ENCODE measurements around the gene HNRNPAB.
"Not testable (repeated sequence)": the region's sequence is repeated elsewhere in the genome, so short reads cannot be mapped to it uniquely, and the experiment has no call there.

HNRNPAB gene

GRCh38 chr5:178198151-178198550 is 6.2 kb upstream of the HNRNPAB start:
- DNase-seq = not testable (repeated sequence)

DNA sequence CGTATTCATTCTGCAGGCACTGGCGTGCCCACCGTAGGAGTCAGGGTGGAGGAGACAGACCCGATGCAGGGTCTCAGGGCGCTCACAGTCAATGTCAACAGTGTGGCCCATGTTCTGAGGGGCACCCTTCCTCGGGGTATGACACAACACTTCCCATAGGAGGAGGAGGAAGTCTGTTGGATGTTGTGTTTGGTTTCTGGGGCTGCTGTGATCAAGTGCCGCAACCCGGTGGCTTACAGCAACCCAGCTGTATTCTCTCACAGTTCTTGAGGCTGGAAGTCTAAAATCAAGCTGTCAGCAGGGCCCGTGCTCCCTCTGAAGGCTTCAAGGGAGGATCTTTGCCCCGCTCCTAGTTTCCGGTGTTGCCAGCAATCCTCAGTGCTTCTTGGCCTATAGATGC is 5.6 kb upstream of the HNRNPAB start:
- DNase-seq = no peak

DNA sequence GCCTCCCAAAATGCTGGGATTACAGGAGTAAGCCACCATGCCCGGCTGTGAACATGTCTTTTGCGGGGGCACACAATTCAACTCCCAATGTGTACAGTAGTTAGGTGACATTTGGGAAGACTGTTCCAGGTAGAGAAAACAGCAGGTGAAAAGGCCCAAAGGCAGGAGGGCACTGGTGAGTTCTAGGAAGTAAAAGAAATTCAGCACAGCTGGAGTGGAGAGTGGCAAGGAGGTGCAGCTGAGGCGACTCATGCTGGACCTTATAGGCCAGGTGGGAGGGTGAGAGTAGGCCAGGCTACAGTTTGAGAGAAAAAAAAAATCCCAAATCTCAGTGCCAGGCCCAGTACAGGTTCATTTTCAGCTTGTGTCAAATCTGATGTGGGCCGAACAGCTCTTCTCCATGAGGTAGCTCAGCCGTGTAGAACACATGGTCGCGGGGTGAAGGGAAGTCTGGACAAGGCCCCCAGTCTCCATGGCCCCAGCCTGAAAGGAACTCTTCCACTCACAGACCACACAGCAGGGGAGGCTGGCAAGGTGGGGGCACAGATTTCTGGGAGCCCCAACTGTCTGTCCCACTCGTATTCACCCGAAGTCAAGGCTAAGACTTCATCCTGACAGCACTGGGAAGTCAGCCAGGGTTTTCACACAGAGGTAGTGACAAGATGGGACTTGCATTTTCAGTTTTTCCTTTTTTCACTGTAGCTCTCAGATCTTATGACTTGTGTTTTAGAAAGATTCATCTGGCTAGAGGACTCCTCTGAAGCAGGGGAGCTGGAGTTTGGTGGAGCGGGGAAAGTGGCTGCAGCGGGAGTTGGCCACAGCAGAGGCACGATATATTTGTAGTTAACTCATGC is 4.5 kb upstream of the HNRNPAB start:
- DNase-seq = no peak

DNA sequence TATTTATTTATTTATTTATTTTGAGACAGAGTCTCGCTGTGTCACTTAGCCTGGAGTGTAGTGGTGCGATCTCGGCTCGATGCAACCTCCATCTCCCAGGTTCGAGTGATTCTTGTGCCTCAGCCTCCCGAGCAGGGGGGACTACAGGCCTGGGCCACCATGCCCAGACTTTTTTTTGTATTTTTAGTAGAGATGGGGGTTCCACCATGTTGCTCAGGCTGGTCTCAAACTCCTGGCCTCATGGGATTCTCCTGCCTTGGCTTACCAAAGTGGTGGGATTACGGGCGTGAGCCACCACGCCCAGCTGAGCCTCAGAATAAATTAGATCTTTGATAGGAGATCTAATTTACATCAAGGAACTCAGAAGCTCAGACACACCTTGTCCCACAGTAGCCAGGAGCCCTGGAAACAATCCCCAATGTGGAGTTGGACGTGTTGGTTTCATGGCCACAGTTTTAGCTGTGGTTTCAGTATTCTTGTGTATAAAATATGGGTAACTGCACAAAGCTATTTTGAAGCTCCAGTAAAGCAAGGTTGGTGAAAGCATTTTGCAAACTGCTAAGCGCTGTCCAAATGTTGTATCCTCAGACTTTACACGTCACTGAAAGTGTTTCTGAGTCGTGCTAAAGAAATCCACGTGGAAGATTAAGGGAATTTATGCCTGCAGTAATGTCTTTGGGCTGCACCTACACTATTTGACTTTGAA is 3.0 kb upstream of the HNRNPAB start:
- no peak for DNase-seq

DNA sequence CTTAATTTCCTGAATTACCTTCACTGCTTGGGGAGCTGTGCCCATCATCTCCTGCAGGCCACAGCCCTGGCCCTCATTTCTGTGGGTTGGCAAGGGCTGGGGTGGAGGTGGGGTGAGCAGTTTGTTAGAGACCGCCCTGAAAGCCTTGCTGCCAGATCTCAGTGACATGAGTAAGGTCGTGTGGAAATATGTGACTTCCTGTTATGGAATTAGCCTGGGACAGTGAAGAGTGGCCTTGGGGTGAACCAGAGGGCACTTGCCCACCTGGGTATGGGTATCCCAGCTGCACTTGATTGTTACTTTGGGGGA is 2.5 kb upstream of the HNRNPAB start:
- peak; percentile 76 for DNase-seq

DNA sequence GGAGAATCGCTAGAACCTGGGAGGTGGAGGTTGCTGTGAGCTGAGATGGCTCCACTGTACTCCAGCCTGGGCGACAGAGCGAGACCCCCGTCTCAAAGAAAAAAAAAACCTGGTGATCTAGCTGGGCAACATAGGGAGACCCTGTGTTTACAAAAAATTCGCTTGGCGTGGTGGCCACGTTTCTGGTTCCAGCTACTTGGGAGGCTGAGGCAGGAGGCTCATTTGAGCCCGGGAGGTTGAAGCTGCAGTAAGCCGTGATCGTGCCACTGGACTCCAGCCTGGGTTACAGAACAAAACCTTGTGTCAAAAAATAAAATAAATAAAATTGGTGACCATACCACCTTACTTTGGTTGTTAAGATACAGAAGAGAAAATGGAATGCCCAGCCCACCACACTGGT is 1.8 kb upstream of the HNRNPAB start:
- no peak for DNase-seq

GRCh38 chr5:178203670-178204181 is 607 bp upstream of the HNRNPAB start:
- no peak for DNase-seq

- peak; percentile 93 for DNase-seq
Observed at GRCh38 chr5:178204935-178205748, 809 bp downstream of the HNRNPAB start.

GRCh38 chr5:178205749-178206047 is 1.4 kb downstream of the HNRNPAB start:
- no peak for DNase-seq

DNA sequence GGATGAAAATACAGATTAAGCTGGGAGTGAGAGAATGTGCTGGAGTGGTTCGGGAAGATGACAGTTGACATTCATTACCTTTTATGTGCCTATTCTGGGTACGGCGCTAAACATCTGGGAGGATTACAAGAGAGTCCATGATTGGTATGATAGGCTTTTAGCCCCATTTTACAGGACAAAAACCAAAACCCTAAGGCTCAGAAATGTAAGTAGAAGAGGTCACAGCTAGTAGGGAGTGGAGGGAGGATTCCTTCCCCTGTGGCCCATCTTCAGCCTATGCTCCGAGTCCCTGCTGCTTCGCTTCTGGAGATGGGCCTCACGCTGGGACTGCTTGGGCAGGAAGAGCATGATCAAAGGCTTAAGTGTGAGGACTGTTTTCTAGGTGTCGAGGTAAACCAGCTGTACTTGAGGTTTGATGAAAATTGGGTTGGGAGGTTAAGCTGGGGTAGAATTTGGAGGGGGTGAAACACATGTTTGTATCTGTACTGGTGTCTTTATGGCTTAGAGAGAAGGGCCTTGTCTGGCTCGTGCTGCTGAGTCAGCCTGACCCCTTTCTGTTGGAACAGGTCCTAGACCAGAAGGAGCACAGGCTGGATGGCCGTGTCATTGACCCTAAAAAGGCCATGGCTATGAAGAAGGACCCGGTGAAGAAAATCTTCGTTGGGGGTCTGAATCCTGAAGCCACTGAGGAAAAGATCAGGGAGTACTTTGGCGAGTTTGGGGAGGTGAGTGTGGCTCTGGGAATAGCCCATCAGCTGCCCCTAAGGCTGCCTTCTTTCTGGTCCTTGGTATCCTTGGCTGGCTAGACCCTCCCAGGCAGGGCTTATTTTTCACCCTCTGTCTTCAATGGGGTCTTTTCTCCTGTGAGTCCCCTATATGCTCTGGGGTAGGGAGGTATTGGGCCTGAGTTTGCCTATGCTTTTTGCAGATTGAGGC is 2.1 kb downstream of the HNRNPAB start:
- DNase-seq = no peak

DNA sequence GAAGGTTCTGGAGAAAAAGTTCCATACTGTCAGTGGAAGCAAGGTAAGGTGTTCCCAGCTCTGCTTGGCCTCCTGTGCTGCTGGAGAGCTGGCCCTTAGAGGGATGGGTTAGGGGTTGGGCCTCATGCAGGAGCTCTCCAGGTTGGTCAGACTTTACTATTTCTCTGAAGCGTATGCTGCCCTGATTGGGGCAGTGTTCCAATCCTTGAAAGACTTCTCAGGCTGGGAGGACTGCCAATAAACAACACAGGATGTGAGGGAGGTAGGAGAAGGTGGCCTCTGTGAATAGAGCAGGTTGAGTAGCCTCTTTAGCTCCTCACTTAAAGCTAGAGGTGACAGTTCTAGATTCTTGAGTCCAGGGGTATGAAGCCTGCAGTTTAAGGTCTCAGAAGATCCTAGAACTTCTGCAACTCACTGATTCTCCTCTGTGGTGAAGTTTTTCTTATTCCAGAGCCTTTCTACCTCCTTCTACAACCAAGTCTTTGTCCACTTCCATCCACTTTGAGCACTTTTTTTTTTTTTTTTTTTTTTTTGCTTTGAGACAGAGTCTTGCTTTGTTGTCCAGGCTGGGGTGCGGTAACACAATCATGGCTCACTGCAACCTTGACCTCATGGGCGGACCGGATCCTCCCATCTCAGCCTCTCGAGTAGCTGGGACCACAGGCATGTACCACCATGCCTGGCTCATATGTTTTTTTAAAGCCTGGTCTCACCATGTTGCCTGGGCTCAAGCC is 3.0 kb downstream of the HNRNPAB start:
- DNase-seq = no peak

DNA sequence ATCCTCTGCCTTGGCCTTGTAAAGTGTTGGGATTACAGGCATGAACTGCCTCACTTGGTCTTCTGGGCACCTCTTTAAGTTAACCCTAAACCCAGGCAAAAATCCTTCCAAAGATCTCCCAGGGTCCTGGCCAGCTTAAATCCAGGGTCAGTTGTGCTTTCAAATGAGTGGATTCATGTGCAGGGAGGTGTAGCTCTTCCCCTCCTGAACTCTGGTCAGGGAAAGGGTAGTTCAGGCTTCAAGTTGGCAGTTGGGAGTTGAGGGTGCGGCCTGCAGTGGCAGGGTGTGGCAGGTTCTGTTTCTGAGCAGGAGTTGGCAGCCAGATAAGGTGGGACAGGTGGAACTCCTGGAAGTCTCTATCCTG is 3.6 kb downstream of the HNRNPAB start:
- DNase-seq = peak; percentile 65

DNA sequence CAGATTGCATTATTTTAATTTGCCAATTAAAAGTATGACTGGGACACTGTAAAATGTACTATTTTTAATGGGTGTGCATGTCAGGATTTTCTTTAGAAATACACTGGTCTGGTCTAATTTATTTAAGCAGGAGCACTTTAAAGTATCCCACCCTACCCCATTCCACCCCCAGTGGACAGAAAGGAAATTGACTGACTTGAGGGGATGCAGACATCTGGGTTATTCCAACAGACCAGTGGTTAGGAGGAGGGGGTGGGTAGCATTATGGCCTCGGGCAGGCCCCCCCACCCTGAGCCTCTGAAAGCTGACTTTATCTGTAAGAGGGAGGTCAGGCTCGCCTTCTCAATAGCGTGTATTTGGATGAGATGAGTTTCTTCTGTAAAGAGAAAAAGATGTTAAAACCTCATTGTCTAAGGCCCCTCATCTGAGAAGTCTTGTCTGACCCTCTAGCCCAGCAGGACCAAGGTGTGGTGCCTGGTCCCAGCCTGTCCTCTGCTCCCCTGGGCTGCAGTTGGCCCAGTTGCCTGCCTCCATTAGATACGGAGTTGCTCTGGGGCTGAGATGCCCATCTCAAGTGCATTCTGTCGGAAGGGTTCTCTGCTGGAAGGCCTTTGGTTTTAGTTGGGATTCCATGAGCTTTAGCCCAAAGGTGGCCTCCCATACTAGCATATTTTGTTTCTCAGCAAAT is 4.4 kb downstream of the HNRNPAB start:
- DNase-seq = peak; percentile 69

DNA sequence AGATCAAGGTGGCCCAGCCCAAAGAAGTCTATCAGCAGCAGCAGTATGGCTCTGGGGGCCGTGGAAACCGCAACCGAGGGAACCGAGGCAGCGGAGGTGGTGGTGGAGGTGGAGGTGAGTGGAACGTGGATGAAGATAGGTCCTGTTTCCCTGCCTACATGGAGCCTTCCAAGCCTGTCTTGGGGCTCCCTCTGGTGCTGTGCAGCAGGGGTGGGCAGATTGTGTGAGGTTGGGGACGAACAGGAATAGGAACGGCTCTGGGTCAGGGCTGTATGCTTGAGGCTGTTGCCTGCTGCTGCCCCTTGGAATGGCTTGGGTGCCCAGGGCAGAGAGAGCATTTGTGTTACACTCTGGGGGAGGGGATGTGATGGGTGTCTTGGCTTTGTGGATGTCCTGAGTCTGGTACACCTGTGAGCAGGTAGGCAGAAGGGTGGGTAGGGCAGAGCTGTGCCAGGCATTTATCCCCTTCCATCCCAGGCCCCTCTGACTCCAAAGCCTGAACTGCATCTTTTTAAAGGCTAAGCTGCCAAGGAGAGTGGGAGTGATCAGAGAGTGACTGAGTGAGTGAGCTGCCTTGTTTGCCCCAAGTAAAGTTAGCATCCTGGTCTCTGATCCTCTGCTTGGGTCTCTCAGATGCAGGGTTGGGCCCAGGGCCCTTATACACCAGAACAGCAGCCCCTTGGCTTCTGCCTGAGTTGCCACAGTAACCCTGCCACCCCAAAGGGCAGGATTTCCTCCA is 5.2 kb downstream of the HNRNPAB start:
- no peak for DNase-seq

DNA sequence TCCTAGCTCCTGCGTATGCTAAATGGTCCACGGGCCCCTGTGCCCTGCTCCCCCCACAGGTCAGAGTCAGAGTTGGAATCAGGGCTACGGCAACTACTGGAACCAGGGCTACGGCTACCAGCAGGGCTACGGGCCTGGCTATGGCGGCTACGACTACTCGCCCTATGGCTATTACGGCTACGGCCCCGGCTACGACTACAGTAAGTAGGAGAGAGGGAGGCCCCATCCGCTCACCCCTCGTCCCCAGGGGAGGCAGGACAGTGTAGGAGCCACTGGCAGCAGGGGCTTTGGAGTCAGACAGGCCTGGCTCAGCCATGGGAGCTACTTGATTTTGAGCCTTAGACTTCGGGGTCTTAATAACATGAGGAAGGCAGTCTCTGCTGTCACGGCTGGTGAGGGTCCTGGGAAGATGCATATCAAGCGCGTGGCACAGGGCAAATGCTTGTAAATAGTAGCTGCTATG is 5.8 kb downstream of the HNRNPAB start:
- DNase-seq = peak; percentile 13

- no peak for DNase-seq
Observed at GRCh38 chr5:178210686-178211085, 6.4 kb downstream of the HNRNPAB start.

GRCh38 chr5:178211095-178212048 is 7.0 kb downstream of the HNRNPAB start:
- DNase-seq = peak; percentile 35

DNA sequence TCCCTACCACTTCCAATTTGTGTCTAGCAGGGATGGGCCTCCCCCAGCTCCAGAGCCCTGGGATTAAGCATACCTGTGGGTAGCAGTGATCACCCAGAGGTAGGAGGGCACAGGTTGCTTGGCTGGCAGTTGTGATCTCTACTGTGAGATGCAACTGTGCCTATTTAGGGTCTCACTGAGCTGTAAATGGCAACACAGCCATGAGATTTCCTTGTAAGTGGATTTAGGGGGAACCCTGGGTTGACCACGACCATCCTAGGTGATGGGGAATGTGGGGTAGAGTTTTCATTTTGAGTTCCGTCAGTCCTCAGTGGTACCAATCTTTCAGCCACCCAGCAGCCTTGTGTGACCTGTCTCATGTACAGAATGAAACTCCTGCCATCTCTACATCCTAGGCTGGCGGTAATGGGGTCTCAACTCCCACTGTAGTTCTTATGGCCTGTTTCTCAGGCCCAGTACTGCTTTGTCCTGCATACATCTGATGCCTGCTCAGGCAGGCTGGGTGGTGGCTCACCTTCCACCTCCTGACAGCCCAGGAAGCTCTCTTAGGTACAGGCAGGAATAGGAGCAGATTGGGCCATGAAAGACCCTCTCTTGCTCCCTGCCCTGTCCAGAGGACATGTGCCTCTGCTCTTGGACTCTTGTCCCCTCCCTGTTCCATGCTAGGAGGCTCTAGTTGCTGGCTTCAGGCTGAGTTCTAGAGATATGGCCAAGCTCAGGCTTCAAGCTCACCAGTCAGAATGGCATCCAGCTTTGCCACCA is 8.1 kb downstream of the HNRNPAB start:
- DNase-seq = peak; percentile 19

Data from hematopoietic multipotent progenitor cell treated with erythropoietin and hydrocortisone succinate and interleukin-3 and kit ligand, for 4 days (in vitro differentiated cells).